H1 (cell line): ENCODE data around the gene DMBX1.

Experiments
- CTCF ChIP-seq, 3 experiments: IDR thresholded peaks; 1 replicate in 2 of 3; 2 replicates in 1 of 3; pipeline versions ENCODE4 v1.5.1 to v1.6.1; 2011; ENCODE audit warnings: low read length in 3 of 3, mild to moderate bottlenecking in 3 of 3, inconsistent platforms in 2 of 3, low read depth in 1 of 3, moderate library complexity in 1 of 3; ENCODE audit not compliant: insufficient read depth in 1 of 3; ENCODE audit errors: control extremely low read depth in 1 of 3
- EZH2 ChIP-seq: fragments of 200-600 bp; sonication (generic); IDR thresholded peaks from 2 replicates; pipeline ENCODE4 v1.7.1; 2012; ENCODE audit warnings: low read depth, mild to moderate bottlenecking, moderate library complexity, low read length, inconsistent platforms; ENCODE audit not compliant: severe bottlenecking
- JUND ChIP-seq: IDR thresholded peaks from 2 replicates; pipeline ENCODE4 v1.6.1; 2011; ENCODE audit warnings: mild to moderate bottlenecking, improper control_type of control experiment, low read length
- KDM1A ChIP-seq: fragments of 200-600, 300-600 bp; sonication (generic); IDR thresholded peaks from 2 replicates; pipeline ENCODE4 v1.7.1; 2016; ENCODE audit warnings: mild to moderate bottlenecking, low read length, borderline replicate concordance
- POLR2A ChIP-seq, 2 experiments: IDR thresholded peaks; 1 replicate in 1 of 2; 2 replicates in 1 of 2; pipeline ENCODE4 v1.6.1; 2011; ENCODE audit warnings: low read depth in 2 of 2, low read length in 2 of 2, mild to moderate bottlenecking in 2 of 2; ENCODE audit errors: control extremely low read depth in 1 of 2
- POLR2AphosphoS5 ChIP-seq: IDR thresholded peaks from 2 replicates; pipeline ENCODE4 v1.6.1; 2011; ENCODE audit warnings: low read depth, low read length
- RAD21 ChIP-seq, 2 experiments: IDR thresholded peaks in 1 of 2; conservative IDR thresholded peaks in 1 of 2; 2 replicates each; pipeline ENCODE4 v1.6.1; 2011; ENCODE audit warnings: low read depth in 2 of 2, low read length in 2 of 2, improper control_type of control experiment in 1 of 2, inconsistent platforms in 1 of 2, mild to moderate bottlenecking in 1 of 2, moderate library complexity in 1 of 2
- SP1 ChIP-seq: IDR thresholded peaks from 2 replicates; pipeline ENCODE4 v1.6.1; 2011; ENCODE audit warnings: low read depth, low read length
- TCF12 ChIP-seq: IDR thresholded peaks from 2 replicates; pipeline ENCODE4 v1.6.1; 2011; ENCODE audit warnings: low read depth, mild to moderate bottlenecking, low read length
- TEAD4 ChIP-seq: IDR thresholded peaks from 2 replicates; pipeline ENCODE4 v1.6.1; 2012; ENCODE audit warnings: low read depth, low read length, inconsistent platforms, mixed read lengths
- ZNF274 ChIP-seq: IDR thresholded peaks from 2 replicates; pipeline ENCODE4 v1.7.0; 2012; ENCODE audit warnings: low read length, borderline replicate concordance; ENCODE audit errors: extremely low read depth

GRCh38 chr1:46480959-46481646 is 8.5 kb upstream of the DMBX1 start:
- TF ChIP-seq CTCF (IDR thresholded peaks at IDR 0.05; ENCODE audit: control extremely low read depth in 1 of 3, insufficient read depth in 1 of 3, low read depth in 1 of 3, low read length in 3 of 3) (no peak), KDM1A (no peak), ZNF274 (no peak), POLR2A (IDR thresholded peaks at IDR 0.05; ENCODE audit: control extremely low read depth in 1 of 2, low read depth in 2 of 2, low read length in 2 of 2) (no peak), TCF12 (no peak), SP1 (no peak), EZH2 (no peak), POLR2AphosphoS5 (no peak), RAD21 (IDR thresholded peaks at IDR 0.05 in 1 of 2, conservative IDR thresholded peaks at IDR 0.05 in 1 of 2; ENCODE audit: low read depth in 2 of 2, low read length in 2 of 2) (no peak), JUND (no peak), TEAD4 (no peak)
